Stomach (tissue), 4 donors: Measurements from ENCODE around the gene NR5A1.

Experiments
- POLR2A ChIP-seq, 4 donors: fragments of 450-650 bp; IDR thresholded peaks; one replicate each; pipeline ENCODE4 v1.6.1; 2016; ENCODE audit warnings: antibody characterized with exemption in 4 of 4, control low read depth in 2 of 4, mild to moderate bottlenecking in 1 of 4, moderate library complexity in 1 of 4
- TF ChIP-seq, protein P1 (sequence below), 7 experiments: fragments of 450-650 bp in 4 of 7; fragments of 200-600 bp in 3 of 7; sonication (generic) in 3 of 7; IDR thresholded peaks; one replicate each; pipeline ENCODE4 v1.5.1; 2016 to 2019; ENCODE audit warnings: antibody characterized with exemption in 7 of 7, control low read depth in 2 of 7, mild to moderate bottlenecking in 1 of 7

DNA sequence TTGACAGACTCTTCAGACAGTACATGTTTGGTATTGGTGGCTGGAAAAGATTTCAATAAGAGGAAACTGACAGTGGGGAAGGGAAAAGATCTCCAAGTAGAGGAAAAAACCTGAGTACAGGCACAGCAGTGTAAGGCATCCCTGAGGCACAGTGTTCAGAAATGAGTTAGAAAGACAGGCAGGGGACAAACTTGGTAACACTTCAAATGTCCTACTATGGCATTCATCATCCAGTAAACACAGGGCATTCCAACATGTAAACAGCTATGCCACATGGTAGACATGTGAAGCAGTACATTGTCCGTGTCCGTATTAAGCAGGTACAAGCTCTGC lies 45.0 kb upstream of the NR5A1 start:
- TF ChIP-seq, protein P1, sequence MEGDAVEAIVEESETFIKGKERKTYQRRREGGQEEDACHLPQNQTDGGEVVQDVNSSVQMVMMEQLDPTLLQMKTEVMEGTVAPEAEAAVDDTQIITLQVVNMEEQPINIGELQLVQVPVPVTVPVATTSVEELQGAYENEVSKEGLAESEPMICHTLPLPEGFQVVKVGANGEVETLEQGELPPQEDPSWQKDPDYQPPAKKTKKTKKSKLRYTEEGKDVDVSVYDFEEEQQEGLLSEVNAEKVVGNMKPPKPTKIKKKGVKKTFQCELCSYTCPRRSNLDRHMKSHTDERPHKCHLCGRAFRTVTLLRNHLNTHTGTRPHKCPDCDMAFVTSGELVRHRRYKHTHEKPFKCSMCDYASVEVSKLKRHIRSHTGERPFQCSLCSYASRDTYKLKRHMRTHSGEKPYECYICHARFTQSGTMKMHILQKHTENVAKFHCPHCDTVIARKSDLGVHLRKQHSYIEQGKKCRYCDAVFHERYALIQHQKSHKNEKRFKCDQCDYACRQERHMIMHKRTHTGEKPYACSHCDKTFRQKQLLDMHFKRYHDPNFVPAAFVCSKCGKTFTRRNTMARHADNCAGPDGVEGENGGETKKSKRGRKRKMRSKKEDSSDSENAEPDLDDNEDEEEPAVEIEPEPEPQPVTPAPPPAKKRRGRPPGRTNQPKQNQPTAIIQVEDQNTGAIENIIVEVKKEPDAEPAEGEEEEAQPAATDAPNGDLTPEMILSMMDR (IDR thresholded peaks at IDR 0.05) = no peak
- TF ChIP-seq POLR2A (IDR thresholded peaks at IDR 0.05) = no peak
